ENCODE results near the gene BRMS1L. TPM values are rescaled to one million over a fixed set of nuclear protein-coding genes. Genes with fewer than 3 reads are reported as not detected.

The BRMS1L gene
- total and polyA plus RNA-seq, 2 donors (not counting 3 experiments of a cell fraction or from before 2014, with no cell fraction given) = 4.0 to 7.7 TPM

DNA sequence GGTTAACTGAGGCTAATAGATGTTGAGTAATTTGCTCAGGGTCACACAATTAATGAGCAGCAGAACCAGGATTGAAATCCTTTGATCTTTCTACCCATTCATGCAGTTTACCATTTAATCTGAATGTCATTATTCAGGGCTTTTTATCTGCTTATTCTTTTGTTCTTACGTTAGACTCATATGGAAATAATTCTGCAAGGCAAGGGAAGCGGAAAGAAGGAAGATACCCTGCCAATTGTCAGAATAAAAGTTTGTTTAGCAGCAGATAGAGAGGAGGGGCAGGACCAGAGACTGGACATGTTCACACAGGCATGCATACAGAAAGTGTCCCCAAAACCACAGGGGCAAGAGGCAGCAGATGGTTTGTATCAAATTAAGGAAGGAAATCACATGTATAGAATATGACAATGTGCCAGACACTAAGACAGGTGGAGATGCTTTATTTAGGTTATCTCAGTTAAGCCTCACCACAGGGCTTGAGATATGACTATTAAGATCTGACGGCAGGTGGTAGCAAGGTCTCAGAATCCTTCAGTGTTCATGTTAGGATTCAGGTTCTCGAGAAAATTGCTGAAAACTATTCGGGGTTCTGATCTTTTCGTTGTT lies 29.8 kb downstream of the BRMS1L start:
- no peak for DNase-seq (ENCODE audit: low read depth, low spot score)
- H3K4me2 ChIP-seq (ENCODE audit: insufficient read depth, low read length) = no peak overlapping the region

More for the DNA sequence above, 29.8 kb downstream of the BRMS1L start:
- Histone ChIP-seq H3K9ac (replicated peaks; ENCODE audit: extremely low read depth, insufficient read depth, low read length) (no peak overlapping the region), H3K27me3 (ENCODE audit: control insufficient read depth in 2 of 2, insufficient read depth in 2 of 2, low read length in 2 of 2) (no peaks in the 10 kb centered on the region), H3K4me3 (replicated peaks in 1 of 3; ENCODE audit: insufficient read depth in 1 of 3, low read depth in 1 of 3, low read length in 3 of 3) (no peak overlapping the region), H3K4me1 (ENCODE audit: control insufficient read depth, extremely low read depth, insufficient read depth, low read length) (no peaks in the 10 kb centered on the region), H3K9me1 (replicated peaks; ENCODE audit: control insufficient read depth, extremely low read depth, insufficient read depth, low read length) (no peaks in the 10 kb centered on the region), H2AFZ (ENCODE audit: low read depth, low read length) (no peak overlapping the region), H3K27ac (ENCODE audit: insufficient read depth, low read depth, low read length) (no peak overlapping the region), H3K9me3 (replicated peaks; ENCODE audit: control insufficient read depth, insufficient read depth, low read length) (no peaks in the 10 kb centered on the region), H3K36me3 (ENCODE audit: control insufficient read depth in 2 of 2, extremely low read depth in 1 of 2, insufficient read depth in 2 of 2, low read length in 2 of 2) (no peaks in the 10 kb centered on the region), H3K79me2 (ENCODE audit: control insufficient read depth, insufficient read depth, low read length) (no peaks in the 10 kb centered on the region), H4K20me1 (replicated peaks; ENCODE audit: control insufficient read depth, extremely low read depth, insufficient read depth, low read length) (no peaks in the 10 kb centered on the region)
- no peak for FAIRE-seq
- no TSS peak for BruUV-seq (replicated peaks)
- intact Hi-C loops (cut with micrococcal nuclease) = no loop called here
- ChIA-PET CTCF (no interaction called here), POLR2A (no interaction called here)
- dilution Hi-C loops (cut with MboI; ENCODE audit: extremely low pct_ligation_motif_present, low sequenced_read_pairs) = no loop called here
- TF ChIP-seq FOS (IDR thresholded peaks at IDR 0.05; ENCODE audit: borderline replicate concordance, insufficient read depth, low read length) (no peak), EZH2 (IDR thresholded peaks at IDR 0.05; ENCODE audit: borderline replicate concordance, low read depth, low read length, severe bottlenecking) (no peak), POLR2AphosphoS5 (IDR thresholded peaks at IDR 0.05; ENCODE audit: insufficient read depth, low read depth, low read length) (no peak), GATA2 (IDR thresholded peaks at IDR 0.05; ENCODE audit: insufficient read depth, insufficient read length, low read depth, low read length) (no peak), POLR2A (IDR thresholded peaks at IDR 0.05; ENCODE audit: low read depth, low read length) (no peak), JUN (IDR thresholded peaks at IDR 0.05; ENCODE audit: borderline replicate concordance, insufficient read depth, insufficient read length, low read depth) (no peak), MYC (IDR thresholded peaks at IDR 0.05; ENCODE audit: low read depth, low read length) (no peak)
- TF ChIP-seq, protein P1, sequence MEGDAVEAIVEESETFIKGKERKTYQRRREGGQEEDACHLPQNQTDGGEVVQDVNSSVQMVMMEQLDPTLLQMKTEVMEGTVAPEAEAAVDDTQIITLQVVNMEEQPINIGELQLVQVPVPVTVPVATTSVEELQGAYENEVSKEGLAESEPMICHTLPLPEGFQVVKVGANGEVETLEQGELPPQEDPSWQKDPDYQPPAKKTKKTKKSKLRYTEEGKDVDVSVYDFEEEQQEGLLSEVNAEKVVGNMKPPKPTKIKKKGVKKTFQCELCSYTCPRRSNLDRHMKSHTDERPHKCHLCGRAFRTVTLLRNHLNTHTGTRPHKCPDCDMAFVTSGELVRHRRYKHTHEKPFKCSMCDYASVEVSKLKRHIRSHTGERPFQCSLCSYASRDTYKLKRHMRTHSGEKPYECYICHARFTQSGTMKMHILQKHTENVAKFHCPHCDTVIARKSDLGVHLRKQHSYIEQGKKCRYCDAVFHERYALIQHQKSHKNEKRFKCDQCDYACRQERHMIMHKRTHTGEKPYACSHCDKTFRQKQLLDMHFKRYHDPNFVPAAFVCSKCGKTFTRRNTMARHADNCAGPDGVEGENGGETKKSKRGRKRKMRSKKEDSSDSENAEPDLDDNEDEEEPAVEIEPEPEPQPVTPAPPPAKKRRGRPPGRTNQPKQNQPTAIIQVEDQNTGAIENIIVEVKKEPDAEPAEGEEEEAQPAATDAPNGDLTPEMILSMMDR (IDR thresholded peaks at IDR 0.05; ENCODE audit: extremely low read depth in 1 of 2, insufficient read depth in 1 of 2, low read depth in 1 of 2, low read length in 2 of 2) = no peak
- TF ChIP-seq, protein P2, sequence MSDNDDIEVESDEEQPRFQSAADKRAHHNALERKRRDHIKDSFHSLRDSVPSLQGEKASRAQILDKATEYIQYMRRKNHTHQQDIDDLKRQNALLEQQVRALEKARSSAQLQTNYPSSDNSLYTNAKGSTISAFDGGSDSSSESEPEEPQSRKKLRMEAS (IDR thresholded peaks at IDR 0.05; ENCODE audit: insufficient read depth, insufficient read length) = no peak

Measured in endothelial cell of umbilical vein (primary cell).